ENCODE results near the gene GLRX2.
A peak's percentile ranks its signal among the peaks of the same experiment; 100 is the strongest.
"Not testable (repeated sequence)": the region's sequence is repeated elsewhere in the genome, so short reads cannot be mapped to it uniquely, and the experiment has no call there.

GLRX2 gene, protein sequence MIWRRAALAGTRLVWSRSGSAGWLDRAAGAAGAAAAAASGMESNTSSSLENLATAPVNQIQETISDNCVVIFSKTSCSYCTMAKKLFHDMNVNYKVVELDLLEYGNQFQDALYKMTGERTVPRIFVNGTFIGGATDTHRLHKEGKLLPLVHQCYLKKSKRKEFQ

DNA sequence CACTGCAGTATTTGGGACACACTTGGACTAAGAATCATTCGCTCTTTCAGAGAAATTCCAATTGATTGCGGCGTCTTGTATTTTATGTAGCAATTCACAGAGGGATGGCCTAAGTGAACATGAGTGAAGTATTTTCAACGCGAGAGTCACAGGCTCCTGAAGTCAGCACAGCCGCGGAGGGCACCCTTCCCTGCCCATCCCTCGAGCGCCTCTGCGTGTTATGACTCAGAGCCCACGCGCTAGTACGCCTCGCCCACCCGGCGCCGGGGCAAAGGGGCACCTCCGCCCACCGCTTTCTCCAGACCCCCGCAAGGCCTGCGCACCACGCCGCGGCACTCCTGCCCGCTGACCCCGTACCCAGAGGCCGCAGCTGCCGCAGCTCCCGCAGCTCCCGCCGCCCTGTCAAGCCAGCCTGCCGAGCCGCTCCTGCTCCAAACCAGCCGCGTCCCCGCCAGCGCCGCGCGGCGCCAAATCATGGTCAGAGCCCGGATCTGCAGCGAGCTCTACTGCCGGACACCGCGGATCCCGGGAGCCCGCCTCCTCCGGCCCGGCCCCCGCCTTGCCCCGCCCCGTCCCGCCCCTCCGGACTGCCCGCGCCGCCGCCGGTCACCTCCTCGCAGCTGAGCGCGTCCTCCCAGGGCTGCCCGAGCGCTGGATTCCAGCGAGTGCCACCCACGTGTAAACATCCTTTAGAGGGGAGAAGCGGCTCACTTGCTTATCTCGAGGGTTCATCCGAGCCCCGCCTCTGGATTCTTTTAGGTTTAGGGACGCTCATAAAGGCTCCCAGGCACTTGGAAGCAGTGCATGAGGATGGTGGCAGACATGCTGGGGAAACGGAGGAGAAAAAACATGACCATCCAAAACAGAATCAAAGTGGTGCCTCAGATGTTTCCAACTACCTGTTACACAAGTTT, at the start of gene GLRX2:
Gene GLRX2 (minus strand): TSS at position 508 of the 914 bp plus-strand sequence. CDS start 32 bp downstream, at position 476.
- DNase-seq = peak; percentile 54 to 73

DNA sequence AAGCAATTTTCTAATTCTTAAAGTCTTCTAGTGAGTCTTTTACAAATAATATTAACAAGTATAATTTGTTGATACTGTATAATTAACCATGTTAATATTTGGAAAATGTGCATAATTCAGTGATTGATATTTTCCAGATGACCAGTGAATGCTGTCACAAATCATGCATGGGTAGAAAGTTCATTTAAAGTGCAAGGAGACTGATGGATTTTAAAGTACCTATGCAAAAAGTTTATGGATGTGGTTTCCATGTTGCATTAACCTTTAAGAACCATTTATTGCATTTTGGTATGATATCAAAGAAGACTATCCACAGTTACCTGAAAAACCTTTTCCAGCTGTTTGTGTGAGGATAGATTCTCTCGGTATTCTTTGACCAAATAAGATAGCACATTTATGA, 39.8 kb upstream of the GLRX2 start:
- no peak for DNase-seq

- DNase-seq = no peak
Observed at GRCh38 chr1:193144361-193144938, 39.2 kb upstream of the GLRX2 start.

DNA sequence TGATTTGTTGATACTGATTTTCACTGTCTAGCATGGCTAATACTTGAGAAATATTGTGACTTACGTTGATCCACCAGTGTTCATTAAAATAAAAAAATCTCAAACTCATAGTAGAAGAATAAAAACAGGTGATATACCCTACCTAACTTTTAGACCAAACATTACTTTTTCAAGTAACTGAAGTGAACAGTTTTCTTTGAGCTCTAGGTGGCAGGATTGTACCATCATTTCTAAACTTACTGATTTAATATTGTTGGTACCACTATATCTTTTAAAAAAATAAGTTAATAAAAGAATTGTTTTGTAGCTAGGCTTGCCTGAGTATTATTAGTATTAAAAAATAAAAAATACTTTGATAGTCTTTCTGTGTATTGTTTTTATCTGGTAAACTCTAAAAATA, 38.1 kb upstream of the GLRX2 start:
- DNase-seq = no peak

DNA sequence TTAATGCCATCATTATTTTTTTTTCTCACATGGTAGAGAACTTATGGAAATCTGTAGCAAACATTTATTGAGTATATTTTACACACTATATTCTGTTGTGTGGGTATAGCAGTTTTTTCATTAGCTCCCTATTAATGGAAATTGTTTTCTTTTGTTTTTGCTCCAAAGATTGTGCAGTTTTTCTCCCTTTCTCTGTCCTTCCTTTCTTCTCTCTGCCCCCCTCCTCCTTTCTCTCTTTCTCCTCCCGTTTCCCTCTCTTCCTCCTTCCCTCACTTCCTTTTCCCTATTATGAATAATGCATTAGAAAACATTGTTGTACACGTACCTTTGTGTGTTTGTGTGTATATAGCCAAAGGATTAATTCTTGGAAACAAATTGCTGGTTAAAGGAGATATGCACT, 37.2 kb upstream of the GLRX2 start:
- DNase-seq = no peak

- DNase-seq = no peak
Observed at GRCh38 chr1:193141804-193142203, 36.6 kb upstream of the GLRX2 start.

GRCh38 chr1:193140254-193140653, 35.0 kb upstream of the GLRX2 start:
- no peak for DNase-seq

- DNase-seq = no peak
Observed at GRCh38 chr1:193131266-193131860, 26.1 kb upstream of the GLRX2 start.

DNA sequence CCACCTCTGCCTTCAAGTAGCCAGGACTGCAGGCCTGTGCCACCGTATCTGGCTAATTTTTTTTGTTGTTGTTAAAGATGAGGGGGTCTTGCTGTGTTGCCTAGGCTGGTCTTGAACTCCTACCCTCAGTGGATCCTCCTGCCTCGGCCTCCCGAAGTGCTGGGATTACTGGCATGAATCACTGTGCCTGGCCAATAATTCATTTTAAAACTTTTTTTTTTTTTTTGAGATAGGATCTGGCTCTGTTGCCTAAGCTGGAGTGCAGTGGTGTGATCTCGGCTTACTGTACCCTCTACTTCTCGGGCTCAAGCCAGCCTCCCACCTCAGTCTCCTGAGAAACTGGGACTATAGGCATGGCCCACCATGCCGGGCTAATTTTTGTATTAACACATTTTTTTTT, 20.2 kb upstream of the GLRX2 start:
- DNase-seq = no peak

DNA sequence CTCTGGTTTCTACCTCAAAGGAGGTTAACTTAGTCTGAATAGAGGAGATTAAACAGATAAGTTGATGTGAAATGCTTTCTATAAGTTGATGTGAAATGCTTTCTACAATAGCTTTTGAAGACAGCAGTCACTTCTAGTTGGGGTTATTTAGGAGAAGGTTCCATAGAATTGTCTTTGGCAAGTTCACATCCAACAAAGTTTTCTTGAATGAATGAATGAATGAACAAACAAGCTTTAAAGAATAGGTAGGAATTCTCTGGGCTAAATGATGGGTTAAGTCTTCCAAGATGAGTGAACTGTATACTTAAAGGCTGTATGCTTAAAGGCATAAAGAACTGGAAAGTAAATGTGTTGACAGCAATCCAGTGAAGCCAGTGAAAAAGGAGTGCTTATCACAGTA, 18.5 kb upstream of the GLRX2 start:
- no peak for DNase-seq

DNA sequence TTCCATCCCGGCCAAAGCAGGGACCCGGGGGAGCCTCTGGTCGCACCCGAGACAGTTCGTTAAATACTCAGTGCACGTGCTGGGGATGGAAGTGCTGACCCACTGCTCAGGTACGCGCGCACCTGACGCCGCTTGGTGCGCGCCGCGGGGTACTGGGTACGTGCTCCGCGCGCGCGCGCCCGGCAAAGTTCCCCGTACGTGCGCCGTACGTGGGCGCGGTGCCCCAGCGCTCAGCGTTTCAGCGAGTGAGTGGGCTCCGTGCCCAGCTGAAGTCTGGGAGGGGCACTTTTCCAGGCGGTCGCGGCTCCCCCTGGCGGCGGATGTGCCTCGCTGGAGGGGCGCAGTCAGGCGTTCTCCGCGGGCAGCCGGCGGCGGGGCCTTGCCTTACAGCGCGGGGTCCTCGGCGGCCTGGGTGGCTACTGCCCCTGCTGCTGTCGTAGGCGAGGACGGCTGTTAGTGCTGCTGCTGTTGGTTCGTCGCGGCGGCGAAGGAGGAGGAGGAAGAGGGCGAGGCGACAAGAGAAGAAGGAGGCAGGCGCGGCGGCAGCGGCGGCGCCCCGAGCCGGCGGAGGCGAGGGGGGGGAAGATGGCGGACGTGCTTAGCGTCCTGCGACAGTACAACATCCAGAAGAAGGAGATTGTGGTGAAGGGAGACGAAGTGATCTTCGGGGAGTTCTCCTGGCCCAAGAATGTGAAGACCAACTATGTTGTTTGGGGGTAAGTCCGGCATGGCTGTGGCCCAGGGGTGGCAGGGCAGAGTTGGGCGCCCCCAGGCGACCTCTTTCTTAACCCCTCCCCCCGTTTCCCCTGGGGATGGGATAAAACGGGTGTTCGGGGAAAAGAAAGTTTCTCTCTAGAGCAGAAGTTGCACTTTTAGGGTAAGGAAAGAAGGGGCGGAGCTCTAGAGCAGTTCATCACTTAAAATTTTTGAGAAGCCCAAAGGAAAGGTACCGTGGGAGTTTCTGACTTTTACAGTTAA, 16.7 kb upstream of the GLRX2 start, which contains the start of gene CDC73:
Gene CDC73 (plus strand): TSS at position 416 of the 978 bp plus-strand sequence. CDS start 170 bp downstream, at position 586.
- DNase-seq = peak; percentile 99 to 100

- no peak for DNase-seq
Observed at GRCh38 chr1:193120604-193121166, 15.5 kb upstream of the GLRX2 start.

DNA sequence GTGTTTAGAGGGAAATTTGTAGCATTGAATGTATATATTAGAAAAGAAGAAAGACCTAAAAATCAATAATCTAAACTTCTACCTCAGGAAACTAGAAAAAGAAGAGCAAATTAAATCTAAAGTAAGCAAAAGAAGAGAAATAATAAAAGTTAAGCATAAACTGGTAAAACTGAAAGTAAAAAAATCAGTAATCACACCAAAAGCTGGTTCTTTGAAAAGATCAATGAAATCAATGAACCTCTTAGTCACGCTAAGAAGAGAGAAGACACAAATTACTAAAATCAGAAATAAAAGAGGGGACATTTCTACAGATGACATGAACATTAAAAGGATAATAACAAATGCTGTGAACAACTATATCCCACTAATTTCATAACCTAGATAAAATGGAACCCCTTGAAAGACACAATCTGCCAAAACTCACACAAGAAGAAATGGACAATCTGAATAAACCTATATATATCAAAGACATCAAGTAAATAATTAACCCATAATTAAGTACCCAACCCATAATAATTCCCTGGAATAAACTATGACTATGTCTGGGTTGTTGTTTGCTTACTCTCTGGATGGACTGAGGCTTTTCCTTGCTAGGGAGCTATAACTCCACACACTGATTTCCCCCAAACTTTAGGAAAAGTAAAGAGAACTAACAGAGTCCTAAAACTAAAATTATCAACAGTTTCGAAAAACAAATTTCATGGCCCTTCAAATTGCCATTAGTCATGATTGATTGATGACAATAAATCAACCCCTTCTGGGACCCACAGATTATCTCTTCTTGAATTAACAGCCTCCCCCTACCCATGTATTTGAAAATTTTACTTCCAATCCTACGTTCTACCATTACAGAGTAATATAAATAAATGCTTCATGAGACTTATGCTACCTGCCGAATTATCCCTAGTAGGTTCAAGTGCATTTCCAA, 13.9 kb upstream of the GLRX2 start:
- DNase-seq = no peak

- DNase-seq = no peak
Observed at GRCh38 chr1:193118194-193118593, 13.0 kb upstream of the GLRX2 start.

- DNase-seq = not testable (repeated sequence)
Observed at GRCh38 chr1:193117167-193117566, 12.0 kb upstream of the GLRX2 start.

- no peak for DNase-seq
Observed at GRCh38 chr1:193115629-193116227, 10.5 kb upstream of the GLRX2 start.

- no peak for DNase-seq
Observed at GRCh38 chr1:193114485-193115095, 9.4 kb upstream of the GLRX2 start.

GRCh38 chr1:193113992-193114332, 8.7 kb upstream of the GLRX2 start:
- no peak for DNase-seq

DNA sequence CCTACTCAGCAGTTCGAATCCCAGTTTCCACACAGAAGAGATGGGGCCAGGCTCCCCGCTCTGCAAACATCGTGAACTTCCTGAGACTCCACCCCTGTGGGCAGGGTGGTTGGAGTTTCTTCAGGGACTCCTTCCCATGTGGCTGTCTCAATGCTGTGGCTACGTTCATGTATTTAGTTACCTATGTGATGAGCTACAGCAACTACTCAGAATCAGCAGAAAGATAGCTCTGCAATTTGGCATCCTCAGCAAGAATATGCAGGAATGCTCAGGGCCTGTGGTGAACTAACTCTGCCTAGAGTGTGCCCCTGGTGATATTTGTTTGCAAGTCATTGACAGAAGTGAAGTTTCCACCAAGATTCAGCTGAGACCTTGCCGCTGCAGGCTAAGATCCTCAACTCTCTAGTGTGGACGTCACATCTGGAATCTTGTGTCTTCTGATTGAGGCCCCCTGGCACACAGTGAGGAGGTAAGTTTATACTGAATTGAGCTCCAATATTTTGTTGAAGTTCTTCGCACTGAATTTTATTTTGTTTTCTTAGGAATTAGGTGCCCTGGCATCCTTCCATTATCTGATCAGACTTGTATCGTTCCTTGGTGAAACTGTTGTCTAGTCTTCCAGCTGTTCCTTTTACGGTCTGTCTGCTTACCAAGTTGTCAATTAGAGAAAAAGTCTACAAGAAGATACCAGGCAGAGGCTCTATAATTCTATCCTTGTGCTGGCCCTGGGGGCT, 8.2 kb upstream of the GLRX2 start:
- no peak for DNase-seq

Data from stimulated activated CD4-positive, alpha-beta T cell treated with anti-CD3 and anti-CD28 coated beads, Interleukin-4, amount 100 ng/mL, for 4 hours (primary cell).